ENCODE measurements around the gene CCDC68. TPM values are rescaled to one million over a fixed set of nuclear protein-coding genes. Genes with fewer than 3 reads are reported as not detected.
"Not testable (repeated sequence)": the region's sequence is repeated elsewhere in the genome, so short reads cannot be mapped to it uniquely, and the experiment has no call there.

Gene CCDC68
- total and polyA plus RNA-seq, 2 donors (not counting 1 experiment from before 2014, with no cell fraction given): 5.1 to 8.3 TPM

GRCh38 chr18:54968807-54969206 lies 9.5 kb upstream of the CCDC68 start:
- Histone ChIP-seq H3K4me3 (replicated peaks in 1 of 4; ENCODE audit: control extremely low read depth in 1 of 4, insufficient read depth in 1 of 4, low read depth in 3 of 4, low read length in 4 of 4) (no peak overlapping the region), H2AFZ (ENCODE audit: low read length) (no peak overlapping the region), H3K4me1 (ENCODE audit: control insufficient read depth, extremely low read depth, insufficient read depth, low read length) (no peaks in the 10 kb centered on the region), H3K4me2 (ENCODE audit: extremely low read depth, insufficient read depth, low read length) (no peak overlapping the region), H3K27me3 (ENCODE audit: control insufficient read depth, insufficient read depth, low read length) (no peaks in the 10 kb centered on the region), H3K9ac (ENCODE audit: insufficient read depth, low read length) (no peak overlapping the region), H4K20me1 (ENCODE audit: control insufficient read depth, extremely low read depth, insufficient read depth, low read length) (no peaks in the 10 kb centered on the region), H3K79me2 (ENCODE audit: control insufficient read depth, insufficient read depth, low read length) (no peaks in the 10 kb centered on the region), H3K27ac (ENCODE audit: insufficient read depth, low read length) (no peak overlapping the region), H3K9me3 (ENCODE audit: control insufficient read depth, insufficient read depth, low read depth, low read length) (no peaks in the 10 kb centered on the region), H3K36me3 (ENCODE audit: control insufficient read depth, insufficient read depth, low read length) (no peaks in the 10 kb centered on the region)
- DNase-seq (ENCODE audit: low read depth in 2 of 2): no peak
- no peak for TF ChIP-seq EZH2 (IDR thresholded peaks at IDR 0.05; ENCODE audit: low read length, missing control alignments)
- no peak for TF ChIP-seq CTCF (conservative IDR thresholded peaks at IDR 0.05 in 1 of 2, IDR thresholded peaks at IDR 0.05 in 1 of 2; ENCODE audit: low read depth in 1 of 2, low read length in 2 of 2)

DNA sequence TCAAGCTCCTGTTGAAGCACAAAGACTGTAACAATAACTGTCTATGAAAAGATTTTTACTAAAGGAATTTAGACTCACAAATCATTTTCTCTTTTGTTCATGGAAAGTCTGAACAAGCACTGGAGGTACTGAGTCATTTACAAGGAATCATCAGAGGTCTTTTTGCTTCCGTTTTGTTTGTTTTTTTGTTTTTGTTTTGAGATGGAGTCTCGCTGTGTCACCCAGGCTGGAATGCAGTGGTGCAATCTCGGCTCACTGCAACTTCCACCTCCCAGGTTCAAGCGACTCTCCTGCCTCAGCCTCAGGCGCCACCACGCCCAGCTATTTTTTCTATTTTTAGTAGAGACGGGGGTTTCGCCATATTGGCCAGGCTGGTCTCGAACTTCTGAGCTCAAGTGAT lies 9.0 kb upstream of the CCDC68 start:
- H3K4me1 ChIP-seq (ENCODE audit: control insufficient read depth, extremely low read depth, insufficient read depth, low read length); H3K9me3 ChIP-seq (ENCODE audit: control insufficient read depth, insufficient read depth, low read depth, low read length); H3K4me3 ChIP-seq (replicated peaks in 1 of 4; ENCODE audit: control extremely low read depth in 1 of 4, insufficient read depth in 1 of 4, low read depth in 3 of 4, low read length in 4 of 4); H3K79me2 ChIP-seq (ENCODE audit: control insufficient read depth, insufficient read depth, low read length); H3K4me2 ChIP-seq (ENCODE audit: extremely low read depth, insufficient read depth, low read length); H3K36me3 ChIP-seq (ENCODE audit: control insufficient read depth, insufficient read depth, low read length); H4K20me1 ChIP-seq (ENCODE audit: control insufficient read depth, extremely low read depth, insufficient read depth, low read length); H3K27ac ChIP-seq (ENCODE audit: insufficient read depth, low read length); H3K9ac ChIP-seq (ENCODE audit: insufficient read depth, low read length); H2AFZ ChIP-seq (ENCODE audit: low read length); H3K27me3 ChIP-seq (ENCODE audit: control insufficient read depth, insufficient read depth, low read length): not testable (repeated sequence)
- peak in 1 of 2 donors; percentile 81 for DNase-seq (ENCODE audit: low read depth in 2 of 2)

GRCh38 chr18:54967786-54968185 lies 8.5 kb upstream of the CCDC68 start:
- no peaks in the 10 kb centered on the region for H4K20me1 ChIP-seq (ENCODE audit: control insufficient read depth, extremely low read depth, insufficient read depth, low read length)
- TF ChIP-seq CTCF (conservative IDR thresholded peaks at IDR 0.05 in 1 of 2, IDR thresholded peaks at IDR 0.05 in 1 of 2; ENCODE audit: low read depth in 1 of 2, low read length in 2 of 2): no peak
- TF ChIP-seq EZH2 (IDR thresholded peaks at IDR 0.05; ENCODE audit: low read length, missing control alignments): no peak
- no peak overlapping the region for H2AFZ ChIP-seq (ENCODE audit: low read length)
- no peak overlapping the region for H3K27ac ChIP-seq (ENCODE audit: insufficient read depth, low read length)
- H3K36me3 ChIP-seq (ENCODE audit: control insufficient read depth, insufficient read depth, low read length): no peaks in the 10 kb centered on the region
- H3K9me3 ChIP-seq (ENCODE audit: control insufficient read depth, insufficient read depth, low read depth, low read length): no peaks in the 10 kb centered on the region
- no peaks in the 10 kb centered on the region for H3K4me1 ChIP-seq (ENCODE audit: control insufficient read depth, extremely low read depth, insufficient read depth, low read length)
- DNase-seq (ENCODE audit: low read depth in 2 of 2): no peak
- H3K79me2 ChIP-seq (ENCODE audit: control insufficient read depth, insufficient read depth, low read length): no peaks in the 10 kb centered on the region
- H3K4me2 ChIP-seq (ENCODE audit: extremely low read depth, insufficient read depth, low read length): no peak overlapping the region
- H3K27me3 ChIP-seq (ENCODE audit: control insufficient read depth, insufficient read depth, low read length): no peaks in the 10 kb centered on the region
- no peak overlapping the region for H3K9ac ChIP-seq (ENCODE audit: insufficient read depth, low read length)
- H3K4me3 ChIP-seq (replicated peaks in 1 of 4; ENCODE audit: control extremely low read depth in 1 of 4, insufficient read depth in 1 of 4, low read depth in 3 of 4, low read length in 4 of 4): no peak overlapping the region
